GM12878 (cell line): ENCODE measurements around the gene MFAP1. TPM values are rescaled to one million over a fixed set of nuclear protein-coding genes. Genes with fewer than 3 reads are reported as not detected.

Experiments
- CHD4 ChIP-seq: fragments of 200-600 bp; sonication (generic); IDR thresholded peaks from 2 replicates; pipeline ENCODE4 v1.6.1; 2016; ENCODE audit warnings: mild to moderate bottlenecking
- NBN ChIP-seq: fragments of 450-650 bp; IDR thresholded peaks from 2 replicates; pipeline ENCODE4 v1.6.1; 2016
- RB1 ChIP-seq: fragments of 450-650 bp; formaldehyde crosslinking; IDR thresholded peaks from 2 replicates; pipeline ENCODE4 v1.6.1; 2017; ENCODE audit warnings: mild to moderate bottlenecking, borderline replicate concordance
- SMAD1 ChIP-seq: fragments of 450-650 bp; IDR thresholded peaks from 2 replicates; pipeline ENCODE4 v1.6.1; 2018; ENCODE audit warnings: mild to moderate bottlenecking, low read depth; ENCODE audit not compliant: partially characterized antibody
- YY1 ChIP-seq: IDR thresholded peaks from 2 replicates; pipeline ENCODE4 v1.6.1; 2011; ENCODE audit warnings: low read depth, mild to moderate bottlenecking, low read length
- polyA plus RNA-seq, 11 experiments: library from polyadenylated mRNA; depleted of rRNA in 4 of 11; unstranded in 6 of 11; stranded (reverse) in 5 of 11; fragments of >200 nt; fragmentation: Nextera tagmentation in 4 of 11; fragmentation: Illumina TruSeq in 1 of 11; extraction: Ambion mirVana in 4 of 11; extraction: Trizol in 1 of 11; gene quantifications; 1 replicate in 1 of 11; 2 replicates in 10 of 11; pipeline versions ENCODE4 v1.2.1 to v1.2.3, GENCODE V29; 2011 to 2016; ENCODE audit warnings: inconsistent platforms in 2 of 11, missing spikeins in 2 of 11, low read depth in 1 of 11
- total RNA-seq, 4 experiments: library from RNA; depleted of rRNA in 3 of 4; stranded (reverse); fragments of >200 nt in 3 of 4; fragmentation: Illumina TruSeq in 1 of 4; extraction: Trizol in 1 of 4; gene quantifications; 2 replicates each; pipeline versions ENCODE4 v1.2.1 to v1.2.3, GENCODE V29; 2013 to 2021
- TF ChIP-seq, protein P1 (sequence below), 3 experiments: IDR thresholded peaks in 2 of 3; conservative IDR thresholded peaks in 1 of 3; 2 replicates each; pipeline ENCODE4 v1.5.1; 2011; ENCODE audit warnings: low read depth in 3 of 3, low read length in 3 of 3, mild to moderate bottlenecking in 3 of 3, control low read depth in 2 of 3, moderate library complexity in 2 of 3, inconsistent platforms in 1 of 3, mixed read lengths in 1 of 3; ENCODE audit not compliant: control insufficient read depth in 2 of 3, insufficient read depth in 1 of 3; ENCODE audit errors: extremely low read depth in 1 of 3
- TF ChIP-seq, protein P2 (sequence below): fragments of 450-650 bp; formaldehyde crosslinking; IDR thresholded peaks from 2 replicates; pipeline ENCODE4 v1.4.0; 2022; ENCODE audit warnings: mild to moderate bottlenecking, moderate library complexity
- TF ChIP-seq, protein P3 (sequence below): IDR thresholded peaks from 2 replicates; pipeline ENCODE4 v1.6.1; 2012; ENCODE audit warnings: low read depth, low read length, improper control_type of control experiment

MFAP1 gene
- total and polyA plus RNA-seq, 10 of the 15 experiments (the other 5 are each of a cell fraction or from before 2014, with no cell fraction given) = 24.5 to 67.3 (median 47.4) TPM

DNA sequence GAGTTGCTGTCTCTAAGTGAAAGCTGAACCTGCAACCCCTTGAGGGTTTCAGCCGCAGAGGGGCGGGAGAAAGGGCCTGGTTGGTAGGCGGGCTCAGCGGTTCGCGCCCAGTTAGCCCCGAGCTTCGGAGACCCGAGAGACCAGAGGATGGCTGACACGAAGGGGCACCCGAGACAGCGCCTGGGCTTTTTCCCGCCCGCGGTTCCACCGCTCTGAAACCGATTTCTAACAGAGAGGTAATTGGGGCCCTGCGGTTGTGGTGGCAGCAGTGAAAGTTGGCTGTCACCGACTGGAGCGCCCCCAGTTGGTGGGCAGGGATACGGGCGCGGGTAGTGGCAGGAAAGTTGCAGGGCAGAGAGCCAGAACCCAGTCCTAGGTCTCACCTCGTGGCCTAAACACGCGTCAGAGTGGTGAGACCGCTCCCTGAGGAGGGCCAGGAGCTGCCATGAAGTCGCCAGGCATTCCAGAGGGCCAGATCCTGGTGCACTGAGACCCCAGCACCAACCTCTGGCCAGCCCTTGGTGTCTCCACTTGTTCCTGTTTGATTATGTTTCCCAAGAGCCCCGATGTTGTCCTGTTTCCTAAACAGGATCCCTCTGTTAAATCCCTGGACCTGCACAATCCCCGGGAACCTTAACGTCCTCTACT, 47.1 kb downstream of the MFAP1 start (continued):
- TF ChIP-seq, protein P1, sequence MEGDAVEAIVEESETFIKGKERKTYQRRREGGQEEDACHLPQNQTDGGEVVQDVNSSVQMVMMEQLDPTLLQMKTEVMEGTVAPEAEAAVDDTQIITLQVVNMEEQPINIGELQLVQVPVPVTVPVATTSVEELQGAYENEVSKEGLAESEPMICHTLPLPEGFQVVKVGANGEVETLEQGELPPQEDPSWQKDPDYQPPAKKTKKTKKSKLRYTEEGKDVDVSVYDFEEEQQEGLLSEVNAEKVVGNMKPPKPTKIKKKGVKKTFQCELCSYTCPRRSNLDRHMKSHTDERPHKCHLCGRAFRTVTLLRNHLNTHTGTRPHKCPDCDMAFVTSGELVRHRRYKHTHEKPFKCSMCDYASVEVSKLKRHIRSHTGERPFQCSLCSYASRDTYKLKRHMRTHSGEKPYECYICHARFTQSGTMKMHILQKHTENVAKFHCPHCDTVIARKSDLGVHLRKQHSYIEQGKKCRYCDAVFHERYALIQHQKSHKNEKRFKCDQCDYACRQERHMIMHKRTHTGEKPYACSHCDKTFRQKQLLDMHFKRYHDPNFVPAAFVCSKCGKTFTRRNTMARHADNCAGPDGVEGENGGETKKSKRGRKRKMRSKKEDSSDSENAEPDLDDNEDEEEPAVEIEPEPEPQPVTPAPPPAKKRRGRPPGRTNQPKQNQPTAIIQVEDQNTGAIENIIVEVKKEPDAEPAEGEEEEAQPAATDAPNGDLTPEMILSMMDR (IDR thresholded peaks at IDR 0.05 in 2 of 3, conservative IDR thresholded peaks at IDR 0.05 in 1 of 3; ENCODE audit: control insufficient read depth in 2 of 3, extremely low read depth in 1 of 3, insufficient read depth in 1 of 3, low read depth in 3 of 3, low read length in 3 of 3) = peak; percentile 74 to 78 (median 75)
- TF ChIP-seq SMAD1 (peak; percentile 39), CHD4 (no peak), YY1 (0 out of 2 replicates have a peak, but pooled peaks have one; percentile 19), RB1 (peak; percentile 98; the same call in 1 of the 2 replicates), NBN (peak; percentile 95)
- TF ChIP-seq, protein P2, sequence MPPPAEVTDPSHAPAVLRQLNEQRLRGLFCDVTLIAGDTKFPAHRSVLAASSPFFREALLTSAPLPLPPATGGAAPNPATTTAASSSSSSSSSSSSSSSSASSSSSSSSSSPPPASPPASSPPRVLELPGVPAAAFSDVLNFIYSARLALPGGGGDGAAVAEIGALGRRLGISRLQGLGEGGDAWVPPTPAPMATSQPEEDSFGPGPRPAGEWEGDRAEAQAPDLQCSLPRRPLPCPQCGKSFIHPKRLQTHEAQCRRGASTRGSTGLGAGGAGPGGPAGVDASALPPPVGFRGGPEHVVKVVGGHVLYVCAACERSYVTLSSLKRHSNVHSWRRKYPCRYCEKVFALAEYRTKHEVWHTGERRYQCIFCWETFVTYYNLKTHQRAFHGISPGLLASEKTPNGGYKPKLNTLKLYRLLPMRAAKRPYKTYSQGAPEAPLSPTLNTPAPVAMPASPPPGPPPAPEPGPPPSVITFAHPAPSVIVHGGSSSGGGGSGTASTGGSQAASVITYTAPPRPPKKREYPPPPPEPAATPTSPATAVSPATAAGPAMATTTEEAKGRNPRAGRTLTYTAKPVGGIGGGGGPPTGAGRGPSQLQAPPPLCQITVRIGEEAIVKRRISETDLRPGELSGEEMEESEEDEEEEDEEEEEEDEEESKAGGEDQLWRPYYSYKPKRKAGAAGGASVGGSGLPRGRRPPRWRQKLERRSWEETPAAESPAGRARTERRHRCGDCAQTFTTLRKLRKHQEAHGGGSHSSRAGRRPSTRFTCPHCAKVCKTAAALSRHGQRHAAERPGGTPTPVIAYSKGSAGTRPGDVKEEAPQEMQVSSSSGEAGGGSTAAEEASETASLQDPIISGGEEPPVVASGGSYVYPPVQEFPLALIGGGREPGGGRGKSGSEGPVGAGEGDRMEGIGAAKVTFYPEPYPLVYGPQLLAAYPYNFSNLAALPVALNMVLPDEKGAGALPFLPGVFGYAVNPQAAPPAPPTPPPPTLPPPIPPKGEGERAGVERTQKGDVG (CRISPR knock-in tag) = no peak
- TF ChIP-seq, protein P3, sequence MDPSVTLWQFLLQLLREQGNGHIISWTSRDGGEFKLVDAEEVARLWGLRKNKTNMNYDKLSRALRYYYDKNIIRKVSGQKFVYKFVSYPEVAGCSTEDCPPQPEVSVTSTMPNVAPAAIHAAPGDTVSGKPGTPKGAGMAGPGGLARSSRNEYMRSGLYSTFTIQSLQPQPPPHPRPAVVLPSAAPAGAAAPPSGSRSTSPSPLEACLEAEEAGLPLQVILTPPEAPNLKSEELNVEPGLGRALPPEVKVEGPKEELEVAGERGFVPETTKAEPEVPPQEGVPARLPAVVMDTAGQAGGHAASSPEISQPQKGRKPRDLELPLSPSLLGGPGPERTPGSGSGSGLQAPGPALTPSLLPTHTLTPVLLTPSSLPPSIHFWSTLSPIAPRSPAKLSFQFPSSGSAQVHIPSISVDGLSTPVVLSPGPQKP = no peak
